Activated CD4-positive, alpha-beta T cell treated with anti-CD3 and anti-CD28 coated beads for 36 hours (primary cell): ENCODE results near the gene NDUFA3. TPM values are rescaled to one million over a fixed set of nuclear protein-coding genes. Genes with fewer than 3 reads are reported as not detected.

Experiments
- ATAC-seq: fragments of 200-7000 bp; cut with Tn5 transposase; one replicate; pipeline ENCODE4 v1.10.0; 2021; ENCODE audit warnings: mild to moderate bottlenecking, moderate library complexity
- CTCF ChIA-PET: fragments of 350-600 bp; sonication (Branson Sonifier 250); formaldehyde crosslinking; loops from one replicate; lab custom pipeline; 2021; ENCODE audit warnings: antibody characterized with exemption; lab: Charles Lee
- POLR2A ChIA-PET: fragments of 350-600 bp; sonication (Branson Sonifier 250); formaldehyde crosslinking; loops from one replicate; lab custom pipeline; 2021; ENCODE audit warnings: antibody characterized with exemption, inconsistent platforms; lab: Charles Lee
- DNase-seq: peaks from one replicate; pipeline ENCODE4 v3.0.0-alpha.2; 2020
- H3K27ac Mint-ChIP-seq: one replicate; pipeline ENCODE4 v1.8.0; 2021; ENCODE audit warnings: mixed read lengths
- H3K27me3 Mint-ChIP-seq: one replicate; pipeline ENCODE4 v1.8.0; 2021; ENCODE audit warnings: mixed read lengths
- H3K36me3 Mint-ChIP-seq: one replicate; pipeline ENCODE4 v1.8.0; 2021; ENCODE audit warnings: low read depth, mixed read lengths
- H3K4me1 Mint-ChIP-seq: one replicate; pipeline ENCODE4 v1.8.0; 2021; ENCODE audit warnings: mixed read lengths
- H3K4me3 Mint-ChIP-seq: one replicate; pipeline ENCODE4 v1.8.0; 2021; ENCODE audit warnings: mild to moderate bottlenecking, moderate library complexity, mixed read lengths
- H3K9me3 Mint-ChIP-seq: one replicate; pipeline ENCODE4 v1.8.0; 2021; ENCODE audit warnings: low read depth, mixed read lengths
- intact Hi-C, 2 experiments: fragments of 100-400 bp; cut with DNase I in 1 of 2; cut with micrococcal nuclease in 1 of 2; formaldehyde crosslinking; loops; one replicate each; pipeline versions ENCODE4 v1.14.2 to v1.15.1; 2022 to 2024; cut with DNase I, micrococcal nuclease
- total RNA-seq, 2 experiments: library from RNA; stranded (reverse); gene quantifications; one replicate each; pipeline ENCODE4 v1.2.3, GENCODE V29; 2021

NDUFA3 gene
- total RNA-seq, 2 experiments from 2014 or later = 99.9 to 158 TPM

- CTCF ChIA-PET = interaction anchor here (0.6 to 1.0 kb wide), 3 partner anchors 9 to 27 kb away, joined by 3 read pairs; no protein-coding TSS in a partner anchor
- Mint-ChIP-seq H3K36me3 (peaks cover 42% of the 10 kb centered on the region), H3K9me3 (no peaks in the 10 kb centered on the region), H3K4me1 (peaks cover 33% of the 10 kb centered on the region), H3K27ac (peak overlapping the region; percentile 21), H3K4me3 (no peak overlapping the region), H3K27me3 (no peaks in the 10 kb centered on the region)
- POLR2A ChIA-PET = no interaction called here
- intact Hi-C loops = no loop called here
- DNase-seq (no peak), ATAC-seq (no peak)
Observed at GRCh38 chr19:54141356-54141755, 38.7 kb downstream of the NDUFA3 start.

- POLR2A ChIA-PET = no interaction called here
- H3K36me3 Mint-ChIP-seq = peaks cover 46% of the 10 kb centered on the region
- no peak for DNase-seq
Observed at GRCh38 chr19:54142166-54142780, 39.6 kb downstream of the NDUFA3 start.

GRCh38 chr19:54145541-54146158 is 43.0 kb downstream of the NDUFA3 start:
- POLR2A ChIA-PET = no interaction called here
- no peaks in the 10 kb centered on the region for H3K9me3 Mint-ChIP-seq
- no peak overlapping the region for H3K4me3 Mint-ChIP-seq

More at GRCh38 chr19:54142166-54142780, 39.6 kb downstream of the NDUFA3 start:
- Mint-ChIP-seq H3K4me3 (no peak overlapping the region), H3K9me3 (no peaks in the 10 kb centered on the region), H3K4me1 (peaks cover 30% of the 10 kb centered on the region), H3K27ac (peak overlapping the region; percentile 21), H3K27me3 (no peaks in the 10 kb centered on the region)
- ATAC-seq = no peak
- CTCF ChIA-PET = interaction anchor here (0.6 to 1.0 kb wide), 3 partner anchors 8 to 26 kb away, joined by 3 read pairs; no protein-coding TSS in a partner anchor
- intact Hi-C loops = no loop called here

GRCh38 chr19:54147676-54148075 is 45.0 kb downstream of the NDUFA3 start:
- ChIA-PET CTCF (interaction anchor here (0.6 kb wide), 1 partner anchor 11 kb away, joined by 3 read pairs; no protein-coding TSS in a partner anchor), POLR2A (interaction anchor here (0.7 kb wide), 1 partner anchor 11 kb away, joined by 3 read pairs; no protein-coding TSS in a partner anchor)
- DNase-seq (no peak), ATAC-seq (no peak)
- no peak overlapping the region for H3K4me3 Mint-ChIP-seq
- H3K4me1 Mint-ChIP-seq = no peaks in the 10 kb centered on the region
- H3K9me3 Mint-ChIP-seq = no peaks in the 10 kb centered on the region
- no peak overlapping the region for H3K27ac Mint-ChIP-seq
- H3K36me3 Mint-ChIP-seq = peaks cover 49% of the 10 kb centered on the region
- H3K27me3 Mint-ChIP-seq = no peaks in the 10 kb centered on the region
- intact Hi-C loops = no loop called here

More at GRCh38 chr19:54145541-54146158, 43.0 kb downstream of the NDUFA3 start:
- Mint-ChIP-seq H3K27me3 (no peaks in the 10 kb centered on the region), H3K27ac (no peak overlapping the region), H3K36me3 (peaks cover 48% of the 10 kb centered on the region), H3K4me1 (peaks cover 9% of the 10 kb centered on the region)
- CTCF ChIA-PET = no interaction called here
- no peak for ATAC-seq
- DNase-seq = no peak
- intact Hi-C loops = no loop called here

GRCh38 chr19:54148158-54148557 is 45.5 kb downstream of the NDUFA3 start:
- Mint-ChIP-seq H3K9me3 (no peaks in the 10 kb centered on the region), H3K4me3 (no peak overlapping the region), H3K27me3 (no peaks in the 10 kb centered on the region), H3K27ac (no peak overlapping the region), H3K36me3 (peaks cover 46% of the 10 kb centered on the region), H3K4me1 (no peaks in the 10 kb centered on the region)
- ATAC-seq = no peak
- intact Hi-C loops = no loop called here
- DNase-seq = no peak
- POLR2A ChIA-PET = interaction anchor here (0.7 kb wide), 1 partner anchor 11 kb away, joined by 3 read pairs; no protein-coding TSS in a partner anchor
- CTCF ChIA-PET = no interaction called here

GRCh38 chr19:54149021-54149812 is 46.6 kb downstream of the NDUFA3 start:
- no peak for ATAC-seq
- H3K27me3 Mint-ChIP-seq = no peaks in the 10 kb centered on the region
- peaks cover 47% of the 10 kb centered on the region for H3K36me3 Mint-ChIP-seq
- no peak overlapping the region for H3K4me3 Mint-ChIP-seq
- no peak overlapping the region for H3K27ac Mint-ChIP-seq
- H3K4me1 Mint-ChIP-seq = peaks cover 10% of the 10 kb centered on the region
- H3K9me3 Mint-ChIP-seq = no peaks in the 10 kb centered on the region
- CTCF ChIA-PET = interaction anchor here (0.6 kb wide), 1 partner anchor 97 kb away, joined by 3 read pairs; no protein-coding TSS in a partner anchor
- no peak for DNase-seq
- intact Hi-C loops = no loop called here
- POLR2A ChIA-PET = no interaction called here

GRCh38 chr19:54151362-54152035 is 48.8 kb downstream of the NDUFA3 start:
- intact Hi-C loops = no loop called here
- no peak for DNase-seq
- CTCF ChIA-PET = interaction anchor here (1.1 kb wide), 1 partner anchor 14 kb away, joined by 3 read pairs; the partner anchor contains the start of gene CNOT3
- Mint-ChIP-seq H3K4me1 (peaks cover 20% of the 10 kb centered on the region), H3K27me3 (no peaks in the 10 kb centered on the region), H3K36me3 (peaks cover 47% of the 10 kb centered on the region), H3K9me3 (no peaks in the 10 kb centered on the region), H3K4me3 (no peak overlapping the region), H3K27ac (no peak overlapping the region)
- POLR2A ChIA-PET = no interaction called here
- ATAC-seq = no peak

- peaks cover 26% of the 10 kb centered on the region for H3K4me1 Mint-ChIP-seq
- no peak overlapping the region for H3K27ac Mint-ChIP-seq
- H3K36me3 Mint-ChIP-seq = peaks cover 49% of the 10 kb centered on the region
- ChIA-PET CTCF (interaction anchor here (1.1 kb wide), 1 partner anchor 15 kb away, joined by 3 read pairs; the partner anchor contains the start of gene CNOT3), POLR2A (no interaction called here)
- H3K27me3 Mint-ChIP-seq = no peaks in the 10 kb centered on the region
- intact Hi-C loops = no loop called here
- DNase-seq = no peak
- H3K9me3 Mint-ChIP-seq = no peaks in the 10 kb centered on the region
- ATAC-seq = no peak
- H3K4me3 Mint-ChIP-seq = no peak overlapping the region
Observed at GRCh38 chr19:54152267-54152666, 49.6 kb downstream of the NDUFA3 start.

GRCh38 chr19:54152878-54153524 is 50.3 kb downstream of the NDUFA3 start:
- no peak for ATAC-seq
- no peak for DNase-seq
- H3K36me3 Mint-ChIP-seq = peaks cover 51% of the 10 kb centered on the region
- no peaks in the 10 kb centered on the region for H3K27me3 Mint-ChIP-seq
- ChIA-PET POLR2A (no interaction called here), CTCF (no interaction called here)
- no peaks in the 10 kb centered on the region for H3K9me3 Mint-ChIP-seq
- intact Hi-C loops = no loop called here
- H3K4me3 Mint-ChIP-seq = no peak overlapping the region
- H3K27ac Mint-ChIP-seq = peak overlapping the region; percentile 43
- peaks cover 27% of the 10 kb centered on the region for H3K4me1 Mint-ChIP-seq

GRCh38 chr19:54153731-54154326 is 51.2 kb downstream of the NDUFA3 start:
- Mint-ChIP-seq H3K4me3 (no peak overlapping the region), H3K4me1 (peaks cover 34% of the 10 kb centered on the region), H3K36me3 (peaks cover 53% of the 10 kb centered on the region), H3K9me3 (no peaks in the 10 kb centered on the region), H3K27me3 (no peaks in the 10 kb centered on the region), H3K27ac (peak overlapping the region; percentile 25)
- ChIA-PET POLR2A (interaction anchor here (0.7 kb wide), 1 partner anchor 17 kb away, joined by 6 read pairs; no protein-coding TSS in a partner anchor), CTCF (interaction anchor here (0.6 kb wide), 1 partner anchor 50 kb away, joined by 3 read pairs; no protein-coding TSS in a partner anchor)
- no peak for DNase-seq
- intact Hi-C loops = no loop called here
- no peak for ATAC-seq
